EL (cell line): ENCODE results near the gene ITGA2.
"Not testable (repeated sequence)": the region's sequence is repeated elsewhere in the genome, so short reads cannot be mapped to it uniquely, and the experiment has no call there.

Experiments
- DNase-seq: peaks from one replicate; pipeline ENCODE4 v3.0.0-alpha.2; 2016

The ITGA2 gene

DNA sequence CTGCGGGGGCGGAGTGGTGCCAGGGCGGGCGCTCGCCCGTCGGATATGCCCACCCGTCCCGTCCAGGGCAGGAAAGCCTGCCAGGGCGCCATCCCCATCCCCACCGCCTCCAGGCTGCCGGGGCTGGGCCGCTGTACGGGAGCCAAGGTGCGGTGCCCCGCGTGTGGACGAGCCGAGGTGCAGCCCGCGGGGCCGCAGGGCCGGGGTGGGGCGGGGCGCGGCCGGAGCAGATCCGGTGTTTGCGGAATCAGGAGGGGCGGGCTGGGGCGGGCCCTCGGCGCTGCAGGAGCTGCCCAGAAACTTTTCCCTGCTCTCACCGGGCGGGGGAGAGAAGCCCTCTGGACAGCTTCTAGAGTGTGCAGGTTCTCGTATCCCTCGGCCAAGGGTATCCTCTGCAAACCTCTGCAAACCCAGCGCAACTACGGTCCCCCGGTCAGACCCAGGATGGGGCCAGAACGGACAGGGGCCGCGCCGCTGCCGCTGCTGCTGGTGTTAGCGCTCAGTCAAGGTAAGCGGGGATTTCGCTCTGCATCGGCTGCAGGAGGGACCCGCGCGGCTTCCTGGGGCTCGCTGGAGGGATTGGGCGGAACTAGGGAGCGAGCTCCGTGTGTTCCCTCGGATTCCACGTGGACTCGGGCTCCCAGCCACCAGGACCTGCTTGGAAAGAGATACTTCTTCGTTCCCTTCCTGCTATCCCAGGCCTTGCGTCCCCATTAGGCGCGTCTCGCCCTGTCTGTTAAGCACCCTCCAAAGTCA lies at the start of gene ITGA2:
ITGA2 (plus strand) TSS at position 328 of the 756 bp plus-strand sequence; CDS start at position 445, 117 bp downstream.
- peak; percentile 65 for DNase-seq

GRCh38 chr5:52943285-52943684 lies 45.9 kb upstream of the ITGA2 start:
- no peak for DNase-seq

DNA sequence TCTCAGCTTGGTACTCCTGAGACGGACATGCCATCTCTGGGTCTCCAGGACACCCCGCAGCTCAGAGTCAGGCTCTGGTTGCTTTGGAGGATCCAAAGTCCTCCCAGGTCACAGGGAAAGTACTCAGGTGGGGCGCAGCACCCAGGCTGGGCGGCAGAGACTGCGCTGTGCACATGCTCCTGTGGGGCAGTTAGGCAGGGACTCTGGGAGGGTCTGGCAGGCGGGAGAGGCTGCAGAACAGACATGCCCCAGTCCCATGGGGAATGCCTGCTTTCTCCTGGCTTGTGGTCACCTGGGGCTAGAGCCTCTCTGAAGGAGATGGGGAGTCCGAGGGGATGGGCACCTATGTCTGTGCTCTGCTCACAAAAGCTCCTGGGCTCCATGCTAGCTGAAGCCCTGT lies 45.3 kb upstream of the ITGA2 start:
- DNase-seq: no peak

DNA sequence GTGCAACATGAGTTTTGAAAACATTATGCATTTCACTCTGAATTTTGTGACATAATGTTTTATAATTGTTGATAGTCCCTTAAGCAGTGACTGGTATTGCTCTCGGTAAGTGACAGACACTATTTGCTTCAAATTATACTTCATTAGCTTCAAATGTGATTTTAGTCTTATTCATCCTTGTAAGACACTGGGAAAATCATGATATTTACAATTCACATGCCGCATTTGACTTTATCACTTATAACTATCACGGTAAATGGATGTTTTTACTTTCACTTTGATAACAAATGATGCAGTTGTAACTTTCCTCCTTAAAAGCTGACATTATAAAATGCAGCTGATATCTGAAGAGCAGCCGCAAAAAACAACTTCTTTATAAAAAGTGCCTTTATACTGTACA lies 44.1 kb upstream of the ITGA2 start:
- DNase-seq: no peak

DNA sequence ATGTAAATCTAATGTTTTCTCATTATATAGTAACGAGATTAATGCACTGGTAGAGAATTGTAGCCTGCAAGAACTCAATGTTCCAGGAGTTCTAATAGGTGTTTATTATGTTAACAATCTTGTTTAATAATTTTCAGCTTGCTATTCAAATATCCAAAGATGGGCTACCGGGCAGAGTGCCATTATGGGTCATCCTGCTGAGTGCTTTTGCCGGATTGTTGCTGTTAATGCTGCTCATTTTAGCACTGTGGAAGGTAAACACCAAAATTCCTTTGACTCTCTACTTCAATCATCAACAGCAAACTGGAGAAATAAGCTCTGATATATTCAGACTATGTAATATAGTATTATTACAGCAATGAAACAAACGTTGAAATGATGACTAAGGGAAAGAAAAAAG lies 41.9 kb upstream of the ITGA2 start:
- no peak for DNase-seq

DNA sequence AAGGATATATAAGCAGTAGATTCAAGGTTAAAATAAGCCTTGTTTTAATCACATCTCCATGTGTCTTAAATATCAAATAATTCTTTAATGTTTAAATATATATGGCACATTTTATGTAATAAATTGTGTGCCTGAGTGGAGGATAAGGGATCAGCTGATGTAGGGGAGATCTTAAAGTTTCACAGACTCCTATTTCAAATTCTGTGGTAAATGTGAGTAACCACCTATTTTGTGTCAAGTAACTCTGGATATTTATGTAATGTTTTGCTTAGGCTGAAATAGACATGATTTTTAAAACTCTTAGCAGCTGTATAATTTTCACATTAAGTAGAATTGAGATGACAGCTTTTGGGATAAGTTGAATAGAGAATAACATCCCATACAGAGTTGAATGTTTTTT lies 41.3 kb upstream of the ITGA2 start:
- no peak for DNase-seq

- DNase-seq: peak; percentile 85
Measured at GRCh38 chr5:52948418-52949076, 40.6 kb upstream of the ITGA2 start.

- DNase-seq: no peak
Measured at GRCh38 chr5:52950686-52951085, 38.5 kb upstream of the ITGA2 start.

GRCh38 chr5:52952483-52952882 lies 36.7 kb upstream of the ITGA2 start:
- no peak for DNase-seq

DNA sequence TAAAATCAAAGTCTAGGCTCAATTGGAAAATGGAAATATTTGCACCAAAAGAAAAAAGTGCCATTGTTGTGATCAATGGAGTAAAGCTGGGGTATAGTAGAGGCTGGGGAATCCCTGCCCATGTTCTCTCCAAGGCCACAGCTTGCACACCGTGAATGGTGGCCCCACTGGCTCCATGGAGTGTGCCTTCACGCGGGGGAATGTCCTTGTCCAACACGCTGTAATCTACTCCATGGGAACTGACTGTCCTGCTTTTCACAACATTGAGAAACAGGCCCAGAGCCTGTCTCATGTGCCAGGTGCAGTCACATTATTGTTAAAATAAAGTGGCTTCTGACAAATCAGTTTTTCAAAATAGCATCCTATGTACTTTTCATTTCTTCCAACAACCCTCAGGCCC lies 33.1 kb upstream of the ITGA2 start:
- no peak for DNase-seq

- peak; percentile 22 for DNase-seq
Measured at GRCh38 chr5:52956915-52957747, 32.0 kb upstream of the ITGA2 start.

GRCh38 chr5:52961274-52961681 lies 27.9 kb upstream of the ITGA2 start:
- DNase-seq: peak; percentile 9

GRCh38 chr5:52963636-52964035 lies 25.5 kb upstream of the ITGA2 start:
- DNase-seq: no peak

GRCh38 chr5:52964138-52964537 lies 25.0 kb upstream of the ITGA2 start:
- DNase-seq: peak; percentile 18

GRCh38 chr5:52976157-52976556 lies 13.0 kb upstream of the ITGA2 start:
- not testable (repeated sequence) for DNase-seq

DNA sequence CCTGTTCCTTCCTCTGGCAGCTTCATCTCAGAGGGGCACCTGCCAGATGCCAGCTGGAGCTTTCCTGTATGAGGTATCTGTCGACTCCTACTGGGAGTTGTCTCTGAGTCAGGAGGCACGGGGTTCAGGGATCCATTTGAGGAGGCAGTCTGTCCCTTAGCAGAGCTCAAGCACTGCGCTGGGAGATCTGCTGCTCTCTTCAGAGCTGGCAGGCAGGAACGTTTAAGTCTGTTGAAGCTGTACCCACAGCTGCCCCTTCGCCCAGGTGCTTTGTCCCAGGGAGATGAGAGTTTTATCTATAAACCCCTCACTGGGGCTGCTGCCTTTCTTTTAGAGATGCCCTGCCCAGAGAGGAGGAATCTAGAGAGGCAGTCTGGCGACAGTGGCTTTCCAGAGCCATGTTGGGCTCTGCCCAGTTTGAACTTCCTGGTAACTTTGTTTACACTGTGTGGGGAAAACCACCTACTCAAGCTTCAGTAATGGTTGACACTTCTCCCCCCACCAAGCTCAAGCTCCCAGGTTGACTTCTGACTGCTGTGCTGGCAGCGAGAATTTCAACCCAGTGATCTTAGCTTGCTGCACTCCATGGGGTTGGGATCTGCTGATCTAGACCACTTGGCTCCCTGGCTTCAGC lies 11.8 kb upstream of the ITGA2 start:
- DNase-seq: no peak

DNA sequence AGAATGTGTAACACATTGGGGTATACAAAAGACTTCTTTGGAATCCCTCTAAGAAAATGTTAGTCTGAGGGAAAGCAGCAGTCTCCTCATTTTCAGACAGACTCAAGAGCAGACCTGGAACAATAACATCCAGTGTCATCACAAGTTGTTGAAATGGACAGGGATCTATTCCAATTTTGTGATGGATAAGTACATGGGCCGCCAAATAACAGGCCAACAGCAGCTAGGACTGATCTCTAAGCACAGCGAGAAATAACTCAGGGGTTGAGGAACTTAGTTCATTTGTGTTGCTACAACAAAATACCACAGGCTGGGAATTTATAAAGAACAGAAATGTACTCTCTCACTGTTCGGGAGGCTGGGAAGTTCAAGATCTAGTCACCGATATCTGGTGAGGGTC lies 7.6 kb upstream of the ITGA2 start:
- DNase-seq: no peak

- DNase-seq: no peak
Measured at GRCh38 chr5:52983731-52984636, 5.2 kb upstream of the ITGA2 start.

- no peak for DNase-seq
Measured at GRCh38 chr5:52985306-52985705, 3.8 kb upstream of the ITGA2 start.

DNA sequence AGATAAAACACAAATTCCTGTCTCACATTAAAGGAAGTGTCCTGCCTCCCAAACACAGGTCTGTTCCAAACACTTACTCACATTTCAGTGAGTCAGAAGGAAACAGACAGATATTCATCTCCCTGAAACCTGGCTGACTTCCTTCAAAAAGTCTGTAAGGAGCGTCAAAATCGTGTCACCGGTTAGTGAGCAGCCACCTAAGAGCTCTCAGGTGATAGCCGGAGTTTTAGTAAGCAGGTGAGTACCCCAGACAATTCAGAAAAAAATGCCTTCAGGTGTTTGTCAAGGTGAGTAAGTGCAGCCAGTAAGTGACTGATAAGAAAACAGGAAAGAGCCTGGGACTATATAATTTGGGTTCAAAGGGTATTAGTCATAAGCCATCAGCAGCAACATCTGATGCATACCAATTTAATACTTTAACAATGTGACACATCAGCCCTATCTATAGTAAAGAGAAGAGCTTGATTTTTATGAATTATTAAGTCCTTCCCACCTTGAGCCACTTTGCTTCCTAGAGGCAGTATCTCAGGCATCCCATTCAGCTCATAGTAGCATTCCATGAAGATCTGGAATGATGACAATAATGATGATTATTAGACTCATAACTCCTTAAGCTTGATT lies 1.3 kb upstream of the ITGA2 start:
- DNase-seq: peak; percentile 60

GRCh38 chr5:52988335-52989024 lies 672 bp upstream of the ITGA2 start:
- no peak for DNase-seq
